ENCODE results near the gene NAA10. TPM values are rescaled to one million over a fixed set of nuclear protein-coding genes. Genes with fewer than 3 reads are reported as not detected.

NAA10 gene
- total RNA-seq, 1 experiment from 2014 or later, result 246 TPM

DNA sequence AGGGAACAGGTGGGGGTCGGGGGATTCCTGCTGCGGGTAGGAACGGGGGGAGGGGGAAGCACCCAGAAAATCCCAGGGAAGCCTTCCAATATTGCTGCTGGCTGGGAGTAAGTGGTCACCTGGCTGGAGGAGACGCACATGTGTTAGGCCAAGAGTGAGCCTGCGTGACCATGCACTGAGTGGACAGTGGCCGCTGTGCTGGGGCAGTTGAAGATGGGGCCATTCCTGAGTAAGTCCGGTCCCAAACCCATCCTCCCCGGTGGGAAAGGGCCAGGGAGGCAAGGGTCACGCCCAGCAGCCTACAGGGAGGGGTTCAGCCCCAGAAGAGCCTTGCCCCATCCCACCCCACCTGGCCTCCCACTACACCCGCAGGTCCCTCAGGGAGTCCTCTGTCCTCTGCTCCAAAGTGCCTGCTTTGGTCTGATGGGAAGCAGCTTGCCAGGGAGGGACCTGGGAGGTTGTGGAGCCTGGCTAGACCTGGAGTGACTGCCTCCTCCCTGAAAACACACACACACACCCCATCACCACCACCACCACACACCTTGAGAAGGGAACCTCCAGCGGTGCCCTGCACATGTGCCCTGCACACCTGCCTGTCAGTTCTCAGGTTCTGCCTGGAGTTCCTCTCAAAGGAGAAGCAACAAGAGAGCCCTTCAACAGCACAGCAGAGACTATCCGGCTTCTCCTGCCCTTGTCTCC is 54.9 kb downstream of the NAA10 start:
- TF ChIP-seq REST (IDR thresholded peaks at IDR 0.05; ENCODE audit: insufficient read depth in 1 of 2, low read depth in 2 of 2, low read length in 1 of 2) (no peak), POLR2AphosphoS5 (IDR thresholded peaks at IDR 0.05; ENCODE audit: low read depth, low read length) (peak; percentile 51), SIN3A (IDR thresholded peaks at IDR 0.05; ENCODE audit: borderline replicate concordance, insufficient read depth, low read depth, low read length) (peak; percentile 34; the same call in 1 of the 2 replicates), TCF7L2 (IDR thresholded peaks at IDR 0.05; ENCODE audit: low read depth, low read length) (no peak), CTCF (IDR thresholded peaks at IDR 0.05) (no peak)
- Histone ChIP-seq H3K4me1 (ENCODE audit: control insufficient read depth, insufficient read depth, low read length) (peaks cover 73% of the 10 kb centered on the region), H3K36me3 (ENCODE audit: control insufficient read depth, insufficient read depth, low read length) (no peaks in the 10 kb centered on the region), H3K27ac (ENCODE audit: low read length) (peak overlapping the region; percentile 80; the same call in 1 of the 2 replicates), H3K4me3 (ENCODE audit: low read depth in 2 of 2, low read length in 2 of 2) (no peak overlapping the region), H3K9me3 (ENCODE audit: control insufficient read depth, insufficient read depth, low read depth, low read length) (no peaks in the 10 kb centered on the region), H3K27me3 (ENCODE audit: control insufficient read depth, insufficient read depth, low read length) (no peaks in the 10 kb centered on the region)
- ATAC-seq (peak; percentile 6), DNase-seq (ENCODE audit: low read depth, low spot score) (no peak)
- no TSS peak for BruUV-seq (replicated peaks)
- in situ Hi-C loops (cut with HindIII; ENCODE audit: low pct_unique_long_range_greater_than_20kb, low sequenced_read_pairs) (no loop called here), intact Hi-C loops (cut with micrococcal nuclease; ENCODE audit: unreplicated experiment) (loop anchor here (10.0 kb wide), 2 partner anchors 75 to 115 kb away; partner anchors contain the start of gene PLXNB3)
- ChIA-PET CTCF (no interaction called here), POLR2A (interaction anchor here (0.6 kb wide), 1 partner anchor 279 kb away, joined by 3 read pairs; no protein-coding TSS in a partner anchor)

Small RNAs within 50 kb of the gene (microRNA-seq; reads per million reads assigned to microRNA genes)
- not detected for gene MIR3202-1 (ENCODE audit: unreplicated experiment)
- not detected for gene MIR3202-2 (ENCODE audit: unreplicated experiment)

Other genes starting within 250 kb of the NAA10 start
- 125 TPM for gene SLC6A8, start 247.1 kb downstream of the NAA10 start, total RNA-seq (2021; ENCODE audit: unreplicated experiment)
- 432 TPM for gene BCAP31, start 210.7 kb downstream of the NAA10 start, total RNA-seq (2021; ENCODE audit: unreplicated experiment)
- gene ABCD1, start 210.2 kb downstream of the NAA10 start, total RNA-seq (2021; ENCODE audit: unreplicated experiment), result 86.6 TPM
- 14.3 TPM for gene PLXNB3, start 170.8 kb downstream of the NAA10 start, total RNA-seq (2021; ENCODE audit: unreplicated experiment)
- gene SRPK3, start 154.0 kb downstream of the NAA10 start, total RNA-seq (2021; ENCODE audit: unreplicated experiment), result 1.6 TPM
- gene IDH3G, start 140.7 kb downstream of the NAA10 start, total RNA-seq (2021; ENCODE audit: unreplicated experiment), result 89.4 TPM
- gene SSR4, start 140.4 kb downstream of the NAA10 start, total RNA-seq (2021; ENCODE audit: unreplicated experiment), result 504 TPM
- gene PDZD4, start 104.5 kb downstream of the NAA10 start, total RNA-seq (2021; ENCODE audit: unreplicated experiment), result 37.2 TPM
- gene L1CAM, start 48.9 kb downstream of the NAA10 start, total RNA-seq (2021; ENCODE audit: unreplicated experiment), result 819 TPM
- 10.6 TPM for gene AVPR2, start 30.4 kb downstream of the NAA10 start, total RNA-seq (2021; ENCODE audit: unreplicated experiment)
- 225 TPM for gene ARHGAP4, start 8.8 kb downstream of the NAA10 start, total RNA-seq (2021; ENCODE audit: unreplicated experiment)
- 0.62 TPM for gene RENBP, start 9.6 kb upstream of the NAA10 start, total RNA-seq (2021; ENCODE audit: unreplicated experiment)
- gene HCFC1, start 36.8 kb upstream of the NAA10 start, total RNA-seq (2021; ENCODE audit: unreplicated experiment), result 113 TPM
- 15.7 TPM for gene TMEM187, start 37.7 kb upstream of the NAA10 start, total RNA-seq (2021; ENCODE audit: unreplicated experiment)
- 432 TPM for gene IRAK1, start 84.9 kb upstream of the NAA10 start, total RNA-seq (2021; ENCODE audit: unreplicated experiment)
- 88.9 TPM for gene MECP2, start 162.7 kb upstream of the NAA10 start, total RNA-seq (2021; ENCODE audit: unreplicated experiment)
- gene OPN1LW, start 209.2 kb upstream of the NAA10 start, total RNA-seq (2021; ENCODE audit: unreplicated experiment), result not detected
- not detected for gene OPN1MW, start 247.6 kb upstream of the NAA10 start, total RNA-seq (2021; ENCODE audit: unreplicated experiment)

Measured in Panc1 (cell line).